Ishikawa (cell line): Measurements from ENCODE around the gene NT5C3A.
"Not testable (repeated sequence)": the region's sequence is repeated elsewhere in the genome, so short reads cannot be mapped to it uniquely, and the experiment has no call there.

Experiments
- CEBPB ChIP-seq: IDR thresholded peaks from 2 replicates; pipeline ENCODE4 v1.6.1; 2012
- EP300 ChIP-seq: IDR thresholded peaks from 2 replicates; pipeline ENCODE4 v1.6.1; 2012; ENCODE audit warnings: borderline replicate concordance
- RAD21 ChIP-seq: IDR thresholded peaks from 2 replicates; pipeline ENCODE4 v1.6.1; 2012; ENCODE audit warnings: low read depth

DNA sequence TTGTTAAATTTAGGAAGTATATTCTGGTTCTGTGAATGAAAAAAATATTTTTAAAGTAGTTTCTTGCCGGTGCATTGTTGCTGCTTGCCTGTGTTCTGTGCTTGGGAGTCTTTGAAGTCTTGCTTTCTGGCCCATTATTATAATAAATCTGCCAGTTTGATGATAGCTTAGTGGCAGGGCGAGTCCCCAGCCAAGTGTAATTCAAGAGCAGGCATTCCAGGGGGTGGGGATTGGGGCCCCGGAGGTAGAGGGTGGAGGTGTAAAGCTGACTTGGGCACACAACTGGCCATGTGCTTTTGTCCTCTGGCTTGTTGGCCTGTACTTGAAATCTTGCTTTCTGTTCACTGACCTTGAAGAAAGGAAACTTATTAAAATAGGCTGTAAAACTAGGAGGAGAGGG, 90.6 kb downstream of the NT5C3A start:
- TF ChIP-seq EP300, RAD21, CEBPB: not testable (repeated sequence)
